SK-N-SH (cell line): Measurements from ENCODE around the gene POLN.

ENCODE experiments used
- CHD2 ChIP-seq: fragments of 150-350 bp; IDR thresholded peaks from 2 replicates; pipeline ENCODE4 v1.6.1; 2018; ENCODE audit warnings: low read length; ENCODE audit not compliant: partially characterized antibody
- CTCF ChIP-seq: fragments of 200-600 bp; sonication (generic); IDR thresholded peaks from 2 replicates; pipeline ENCODE4 v1.6.1; 2017; ENCODE audit warnings: antibody characterized with exemption, mild to moderate bottlenecking, moderate library complexity
- ELF1 ChIP-seq: IDR thresholded peaks from 2 replicates; pipeline ENCODE4 v1.4.0; 2012
- FOXJ3 ChIP-seq: sonication (generic); formaldehyde crosslinking; IDR thresholded peaks from 2 replicates; pipeline ENCODE4 v1.5.1; 2020; ENCODE audit warnings: mild to moderate bottlenecking, missing genetic modification reagents
- NFIC ChIP-seq: IDR thresholded peaks from 2 replicates; pipeline ENCODE4 v1.4.0; 2012; ENCODE audit warnings: borderline replicate concordance
- SIN3A ChIP-seq: IDR thresholded peaks from 2 replicates; pipeline ENCODE4 v1.6.1; 2012; ENCODE audit warnings: low read depth, mild to moderate bottlenecking, low read length, moderate library complexity, borderline replicate concordance

GRCh38 chr4:2136726-2137125, 105.2 kb downstream of the POLN start:
- TF ChIP-seq CTCF (no peak), SIN3A (no peak), ELF1 (no peak), NFIC (no peak), CHD2 (no peak), FOXJ3 (CRISPR knock-in tag) (no peak)
